Peyer's patch (tissue), 4 donors: ENCODE measurements around the gene PDCD1.

ENCODE experiments used
- POLR2A ChIP-seq, 2 donors: fragments of 450-650 bp; IDR thresholded peaks; one replicate each; pipeline ENCODE4 v1.5.1; 2017; ENCODE audit warnings: antibody characterized with exemption in 2 of 2, mild to moderate bottlenecking in 2 of 2, moderate library complexity in 2 of 2
- TF ChIP-seq, protein P1 (sequence below), 6 experiments: fragments of 450-650 bp in 4 of 6; fragments of 200-600 bp in 2 of 6; sonication (generic) in 1 of 6; IDR thresholded peaks; one replicate each; pipeline ENCODE4 v1.5.1; 2017 to 2019; ENCODE audit warnings: antibody characterized with exemption in 6 of 6, mild to moderate bottlenecking in 3 of 6, moderate library complexity in 1 of 6

DNA sequence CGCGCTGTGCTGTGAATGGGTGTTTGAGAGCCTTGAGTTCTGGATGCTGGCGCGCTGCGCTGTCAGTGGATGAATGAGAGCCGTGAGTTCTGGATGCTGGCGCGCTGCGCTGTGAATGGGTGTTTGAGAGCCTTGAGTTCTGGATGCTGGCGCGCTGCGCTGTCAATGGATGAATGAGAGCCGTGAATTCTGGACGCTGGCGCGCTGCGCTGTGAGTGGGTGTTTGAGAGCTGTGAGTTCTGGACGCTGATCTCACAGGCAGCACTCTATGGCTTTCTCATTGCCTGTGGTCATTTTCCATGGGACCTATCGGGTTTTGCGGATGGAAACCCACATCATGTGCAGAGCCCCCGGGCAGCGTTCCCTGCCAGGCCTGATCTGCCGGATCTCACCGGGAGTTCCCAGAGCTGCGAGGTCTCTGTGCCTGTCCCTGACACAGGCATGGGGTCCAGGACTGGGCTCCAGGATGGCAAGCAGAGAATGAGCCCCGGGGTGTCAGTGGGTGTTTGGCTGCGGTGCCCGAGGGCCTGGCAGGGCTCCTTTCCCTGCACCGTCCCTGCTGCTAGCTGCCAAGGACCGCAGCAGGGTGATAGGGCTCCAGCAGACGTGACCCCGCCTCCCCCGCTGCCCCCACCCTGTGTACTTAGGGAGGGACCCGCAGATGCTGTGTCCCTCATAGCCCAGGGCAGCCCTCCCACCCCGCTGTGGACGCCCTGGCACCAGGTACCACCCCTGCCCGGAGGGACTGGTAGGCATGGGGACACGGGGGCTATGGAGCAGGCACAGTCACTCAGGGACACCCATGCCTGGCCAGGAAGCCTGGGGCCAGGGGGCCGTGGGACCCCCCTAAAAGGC, 9.7 kb downstream of the PDCD1 start:
- TF ChIP-seq POLR2A (IDR thresholded peaks at IDR 0.05): no peak
- TF ChIP-seq, protein P1, sequence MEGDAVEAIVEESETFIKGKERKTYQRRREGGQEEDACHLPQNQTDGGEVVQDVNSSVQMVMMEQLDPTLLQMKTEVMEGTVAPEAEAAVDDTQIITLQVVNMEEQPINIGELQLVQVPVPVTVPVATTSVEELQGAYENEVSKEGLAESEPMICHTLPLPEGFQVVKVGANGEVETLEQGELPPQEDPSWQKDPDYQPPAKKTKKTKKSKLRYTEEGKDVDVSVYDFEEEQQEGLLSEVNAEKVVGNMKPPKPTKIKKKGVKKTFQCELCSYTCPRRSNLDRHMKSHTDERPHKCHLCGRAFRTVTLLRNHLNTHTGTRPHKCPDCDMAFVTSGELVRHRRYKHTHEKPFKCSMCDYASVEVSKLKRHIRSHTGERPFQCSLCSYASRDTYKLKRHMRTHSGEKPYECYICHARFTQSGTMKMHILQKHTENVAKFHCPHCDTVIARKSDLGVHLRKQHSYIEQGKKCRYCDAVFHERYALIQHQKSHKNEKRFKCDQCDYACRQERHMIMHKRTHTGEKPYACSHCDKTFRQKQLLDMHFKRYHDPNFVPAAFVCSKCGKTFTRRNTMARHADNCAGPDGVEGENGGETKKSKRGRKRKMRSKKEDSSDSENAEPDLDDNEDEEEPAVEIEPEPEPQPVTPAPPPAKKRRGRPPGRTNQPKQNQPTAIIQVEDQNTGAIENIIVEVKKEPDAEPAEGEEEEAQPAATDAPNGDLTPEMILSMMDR (IDR thresholded peaks at IDR 0.05): no peak
